DND-41 (cell line): ENCODE measurements around the gene TGFBR3L.
A peak's percentile ranks its signal among the peaks of the same experiment; 100 is the strongest.

Source experiments
- ATAC-seq: fragments of 200-7000 bp; cut with Tn5 transposase; 3 replicates; pipeline ENCODE4 v1.9.1; 2021; ENCODE audit warnings: low read depth; ENCODE audit not compliant: insufficient read depth
- DNase-seq: peaks from one replicate; pipeline ENCODE4 v3.0.0-alpha.2; 2020
- H2AFZ ChIP-seq: 2 replicates; pipeline ENCODE4 v1.6.0; 2012; ENCODE audit warnings: low read depth, low read length
- H3K27ac ChIP-seq: 2 replicates; pipeline ENCODE4 v1.5.1; 2012; ENCODE audit warnings: low read length, inconsistent platforms
- H3K27me3 ChIP-seq: fragments of 200-600 bp; sonication (generic); 2 replicates; pipeline ENCODE4 v1.6.0; 2012; ENCODE audit warnings: low read length, mild to moderate bottlenecking, inconsistent platforms; ENCODE audit not compliant: insufficient read depth, poor library complexity
- H3K36me3 ChIP-seq: 2 replicates; pipeline ENCODE4 v1.5.1; 2012; ENCODE audit warnings: low read length, inconsistent platforms; ENCODE audit not compliant: insufficient read depth
- H3K4me1 ChIP-seq: 2 replicates; pipeline ENCODE4 v1.5.1; 2012; ENCODE audit warnings: mild to moderate bottlenecking, low read length; ENCODE audit not compliant: insufficient read depth
- H3K4me2 ChIP-seq: 2 replicates; pipeline ENCODE4 v1.6.0; 2012; ENCODE audit warnings: mild to moderate bottlenecking, moderate library complexity, low read length, inconsistent platforms; ENCODE audit not compliant: insufficient read depth
- H3K4me3 ChIP-seq, 2 experiments: fragments of 200-600 bp in 1 of 2; shearing (Covaris generic) in 1 of 2; 2 replicates each; pipeline ENCODE4 v1.5.1; 2012 to 2016; ENCODE audit warnings: inconsistent platforms in 2 of 2, low read length in 2 of 2, mild to moderate bottlenecking in 2 of 2, low read depth in 1 of 2, moderate library complexity in 1 of 2
- H3K79me2 ChIP-seq: 2 replicates; pipeline ENCODE4 v1.6.0; 2012; ENCODE audit warnings: low read length, inconsistent platforms; ENCODE audit not compliant: insufficient read depth
- H3K9ac ChIP-seq: 2 replicates; pipeline ENCODE4 v1.6.0; 2012; ENCODE audit warnings: low read depth, mild to moderate bottlenecking, inconsistent platforms, low read length, moderate library complexity
- H3K9me3 ChIP-seq: 2 replicates; pipeline ENCODE4 v1.5.1; 2012; ENCODE audit warnings: low read length, moderate library complexity, mild to moderate bottlenecking, inconsistent platforms; ENCODE audit not compliant: insufficient read depth, severe bottlenecking
- H4K20me1 ChIP-seq: 2 replicates; pipeline ENCODE4 v1.6.0; 2012; ENCODE audit warnings: low read length; ENCODE audit not compliant: insufficient read depth
- EZH2 ChIP-seq: IDR thresholded peaks from 3 replicates; pipeline ENCODE4 v1.6.1; 2012; ENCODE audit warnings: borderline replicate concordance, low read depth, mild to moderate bottlenecking, moderate library complexity, low read length, inconsistent platforms; ENCODE audit not compliant: severe bottlenecking
- TF ChIP-seq, protein P1 (sequence below): IDR thresholded peaks from 2 replicates; pipeline ENCODE4 v1.5.1; 2012; ENCODE audit warnings: borderline replicate concordance, low read length, moderate library complexity, mild to moderate bottlenecking; ENCODE audit not compliant: poor library complexity, severe bottlenecking; ENCODE audit errors: extremely low read depth

Gene TGFBR3L

GRCh38 chr19:7921302-7921966 is 6.8 kb downstream of the TGFBR3L start:
- ATAC-seq = no peak; the same call in 1 of the 3 replicates
- Histone ChIP-seq H3K36me3 (peaks cover 27% of the 10 kb centered on the region), H3K4me2 (peak overlapping the region; percentile 82), H3K9me3 (no peaks in the 10 kb centered on the region), H3K4me1 (peaks cover 48% of the 10 kb centered on the region), H4K20me1 (peaks cover 33% of the 10 kb centered on the region), H3K4me3 (peak overlapping the region; percentile 25 to 68; a peak in 3 of 4 replicates), H2AFZ (peak overlapping the region; percentile 48), H3K79me2 (peaks cover 9% of the 10 kb centered on the region), H3K27ac (peak overlapping the region; percentile 75), H3K9ac (peak overlapping the region; percentile 59), H3K27me3 (peaks cover under 1% of the 10 kb centered on the region)
- DNase-seq = no peak
- TF ChIP-seq EZH2 = no peak
- TF ChIP-seq, protein P1, sequence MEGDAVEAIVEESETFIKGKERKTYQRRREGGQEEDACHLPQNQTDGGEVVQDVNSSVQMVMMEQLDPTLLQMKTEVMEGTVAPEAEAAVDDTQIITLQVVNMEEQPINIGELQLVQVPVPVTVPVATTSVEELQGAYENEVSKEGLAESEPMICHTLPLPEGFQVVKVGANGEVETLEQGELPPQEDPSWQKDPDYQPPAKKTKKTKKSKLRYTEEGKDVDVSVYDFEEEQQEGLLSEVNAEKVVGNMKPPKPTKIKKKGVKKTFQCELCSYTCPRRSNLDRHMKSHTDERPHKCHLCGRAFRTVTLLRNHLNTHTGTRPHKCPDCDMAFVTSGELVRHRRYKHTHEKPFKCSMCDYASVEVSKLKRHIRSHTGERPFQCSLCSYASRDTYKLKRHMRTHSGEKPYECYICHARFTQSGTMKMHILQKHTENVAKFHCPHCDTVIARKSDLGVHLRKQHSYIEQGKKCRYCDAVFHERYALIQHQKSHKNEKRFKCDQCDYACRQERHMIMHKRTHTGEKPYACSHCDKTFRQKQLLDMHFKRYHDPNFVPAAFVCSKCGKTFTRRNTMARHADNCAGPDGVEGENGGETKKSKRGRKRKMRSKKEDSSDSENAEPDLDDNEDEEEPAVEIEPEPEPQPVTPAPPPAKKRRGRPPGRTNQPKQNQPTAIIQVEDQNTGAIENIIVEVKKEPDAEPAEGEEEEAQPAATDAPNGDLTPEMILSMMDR = no peak

DNA sequence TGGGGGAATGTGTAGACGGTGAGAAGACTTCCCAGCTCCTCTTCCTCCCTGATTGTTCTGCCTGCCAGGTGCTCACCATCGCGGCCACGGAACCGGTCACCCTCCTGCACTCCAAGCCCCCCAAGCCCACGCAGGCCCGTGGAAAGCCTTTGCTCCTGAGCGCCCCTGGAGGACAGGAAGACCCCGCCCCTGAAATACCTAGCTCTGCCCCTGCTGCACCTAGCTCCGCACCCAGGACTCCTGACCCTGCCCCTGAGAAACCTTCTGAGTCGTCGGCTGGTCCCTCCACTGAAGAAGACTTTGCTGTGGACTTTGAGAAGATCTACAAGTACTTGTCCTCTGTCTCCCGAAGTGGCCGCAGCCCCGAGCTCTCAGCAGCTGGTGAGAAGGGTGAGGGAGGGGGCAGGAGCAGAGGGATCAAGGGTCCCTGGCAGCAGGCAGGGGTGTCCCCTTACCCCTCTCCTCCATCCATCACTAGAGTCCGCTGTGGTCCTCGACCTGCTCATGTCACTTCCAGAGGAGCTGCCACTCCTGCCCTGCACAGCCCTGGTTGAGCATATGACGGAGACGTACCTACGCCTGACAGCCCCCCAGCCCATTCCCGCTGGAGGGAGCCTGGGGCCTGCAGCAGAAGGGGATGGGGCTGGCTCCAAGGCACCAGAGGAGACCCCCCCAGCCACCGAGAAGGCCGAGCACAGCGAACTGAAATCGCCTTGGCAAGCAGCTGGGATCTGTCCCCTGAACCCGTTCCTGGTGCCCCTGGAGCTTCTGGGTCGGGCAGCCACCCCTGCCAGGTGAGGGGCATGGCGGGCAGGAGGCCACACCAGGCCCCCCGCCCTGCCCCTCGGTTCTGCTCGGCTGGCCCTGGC is 7.6 kb downstream of the TGFBR3L start:
- H3K4me3 ChIP-seq = peak overlapping the region in 1 of 2 experiments; percentile 68; a peak in 1 of 4 replicates
- ATAC-seq (no peak), DNase-seq (no peak)
- H3K4me2 ChIP-seq = peak overlapping the region; percentile 82
- H3K27me3 ChIP-seq = no peaks in the 10 kb centered on the region
- TF ChIP-seq, protein P1 = no peak
- TF ChIP-seq EZH2 = no peak
- peaks cover 50% of the 10 kb centered on the region for H3K4me1 ChIP-seq
- H2AFZ ChIP-seq = no peak overlapping the region
- H3K79me2 ChIP-seq = peaks cover 9% of the 10 kb centered on the region
- peaks cover 33% of the 10 kb centered on the region for H3K36me3 ChIP-seq
- H4K20me1 ChIP-seq = peaks cover 38% of the 10 kb centered on the region
- peak overlapping the region; percentile 59; the same call in 1 of the 2 replicates for H3K9ac ChIP-seq
- H3K27ac ChIP-seq = peak overlapping the region; percentile 75; the same call in 1 of the 2 replicates
- H3K9me3 ChIP-seq = no peaks in the 10 kb centered on the region

DNA sequence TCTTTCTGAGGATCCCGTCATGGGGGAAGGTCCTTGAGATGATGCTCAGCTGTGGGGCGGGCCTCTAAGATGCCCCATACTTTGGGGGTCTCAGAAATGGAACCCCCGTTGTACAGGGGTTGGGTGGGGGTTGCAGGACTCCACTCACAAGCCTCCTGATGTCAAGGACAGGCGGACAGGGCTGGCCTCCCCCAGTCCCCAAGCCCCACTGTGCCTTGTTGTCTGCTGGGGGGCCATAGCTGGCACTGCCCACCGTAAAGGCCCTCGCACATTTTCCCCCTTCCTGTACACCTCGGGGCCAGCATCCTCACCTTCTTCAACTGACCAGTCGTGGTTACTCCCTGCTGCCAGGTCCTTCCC is 8.2 kb downstream of the TGFBR3L start:
- H4K20me1 ChIP-seq = peaks cover 43% of the 10 kb centered on the region
- peaks cover 33% of the 10 kb centered on the region for H3K36me3 ChIP-seq
- DNase-seq (no peak), ATAC-seq (no peak)
- H3K4me1 ChIP-seq = peaks cover 50% of the 10 kb centered on the region
- H3K27me3 ChIP-seq = no peaks in the 10 kb centered on the region
- H2AFZ ChIP-seq = no peak overlapping the region
- no peak overlapping the region for H3K4me2 ChIP-seq
- H3K4me3 ChIP-seq = no peak overlapping the region
- TF ChIP-seq, protein P1 = no peak
- no peak for TF ChIP-seq EZH2
- H3K79me2 ChIP-seq = peaks cover 9% of the 10 kb centered on the region
- no peaks in the 10 kb centered on the region for H3K9me3 ChIP-seq
- H3K9ac ChIP-seq = no peak overlapping the region
- H3K27ac ChIP-seq = no peak overlapping the region
